Parathyroid adenoma (tissue), 2 donors: Measurements from ENCODE around the gene ID1.
"Not testable (repeated sequence)": the region's sequence is repeated elsewhere in the genome, so short reads cannot be mapped to it uniquely, and the experiment has no call there.

Experiments used
- H2AFZ ChIP-seq: fragments of 300-600 bp; sonication (generic); one replicate; pipeline ENCODE4 v1.7.0; 2017; ENCODE audit warnings: antibody characterized with exemption, mild to moderate bottlenecking
- H3K27ac ChIP-seq: fragments of 300-600 bp; sonication (generic); one replicate; pipeline ENCODE4 v1.7.0; 2017
- H3K27me3 ChIP-seq: fragments of 300-600 bp; sonication (generic); one replicate; pipeline ENCODE4 v1.7.0; 2017; ENCODE audit warnings: low read length; ENCODE audit not compliant: control insufficient read depth, insufficient read depth
- H3K36me3 ChIP-seq: fragments of 300-600 bp; sonication (generic); one replicate; pipeline ENCODE4 v1.7.0; 2017; ENCODE audit warnings: low read length; ENCODE audit not compliant: control insufficient read depth, insufficient read depth
- H3K4me1 ChIP-seq: fragments of 300-600 bp; sonication (generic); one replicate; pipeline ENCODE4 v1.7.0; 2017; ENCODE audit warnings: control low read depth
- H3K4me2 ChIP-seq: fragments of 300-600 bp; sonication (generic); one replicate; pipeline ENCODE4 v1.7.0; 2017; ENCODE audit warnings: low read length
- H3K4me3 ChIP-seq: fragments of 300-600 bp; sonication (generic); one replicate; pipeline ENCODE4 v1.7.0; 2017; ENCODE audit warnings: low read depth, low read length
- H3K79me2 ChIP-seq: fragments of 300-600 bp; sonication (generic); one replicate; pipeline ENCODE4 v1.7.0; 2017; ENCODE audit warnings: control low read depth
- H3K9ac ChIP-seq: fragments of 300-600 bp; sonication (generic); one replicate; pipeline ENCODE4 v1.7.0; 2017; ENCODE audit warnings: mild to moderate bottlenecking
- H3K9me3 ChIP-seq: fragments of 300-600 bp; sonication (generic); one replicate; pipeline ENCODE4 v1.7.0; 2017; ENCODE audit warnings: low read length; ENCODE audit not compliant: control insufficient read depth
- TF ChIP-seq, protein P1 (sequence below): fragments of 300-600 bp; sonication (generic); IDR thresholded peaks from one replicate; pipeline ENCODE4 v1.7.0; 2017; ENCODE audit warnings: antibody characterized with exemption, mild to moderate bottlenecking
- donor health status: primary hyperparathyroidism.

The ID1 gene

DNA sequence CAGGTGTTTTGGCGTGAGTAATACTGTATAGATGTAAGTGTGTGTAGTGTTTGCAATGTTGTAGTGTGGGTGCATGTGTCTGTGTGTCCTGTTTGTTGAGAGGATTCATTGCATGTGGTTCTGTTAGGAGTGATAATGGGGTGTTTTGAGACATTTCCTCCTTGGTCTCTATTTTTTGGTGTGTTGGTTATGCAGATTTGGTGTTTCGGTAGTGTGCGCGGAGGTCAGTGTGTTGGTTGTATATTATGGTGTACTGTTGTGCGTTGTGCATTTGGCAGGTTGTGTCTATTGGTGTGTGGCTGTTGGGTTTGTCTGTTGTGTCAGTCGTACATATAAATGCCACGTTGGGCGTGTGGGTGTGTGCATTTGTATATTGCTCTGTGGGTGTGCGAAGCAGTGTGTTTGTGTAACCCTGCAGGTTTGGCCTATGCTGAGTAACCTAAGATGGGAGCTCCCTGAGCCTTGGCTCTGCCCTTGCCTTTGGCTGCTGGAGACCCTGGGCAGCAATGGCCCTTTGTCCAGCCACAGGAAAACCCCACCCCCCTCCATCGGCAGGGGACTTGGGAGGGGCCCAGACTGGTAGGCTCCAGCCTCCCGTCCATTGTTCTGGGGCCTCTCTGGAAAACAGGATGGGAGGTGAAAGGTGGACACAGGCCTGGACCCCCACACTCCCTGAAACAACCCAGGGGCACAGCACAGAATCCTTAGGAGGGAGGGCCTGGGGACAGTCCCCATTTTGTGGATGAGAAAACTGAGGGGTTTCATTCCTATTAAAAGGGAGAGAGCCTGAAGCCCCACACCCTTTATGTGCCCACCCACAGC, 10.3 kb upstream of the ID1 start:
- Histone ChIP-seq H3K4me1 (no peaks in the 10 kb centered on the region), H3K9me3 (no peaks in the 10 kb centered on the region), H3K9ac (no peak overlapping the region), H3K27ac (peak overlapping the region; percentile 70), H3K4me3 (no peak overlapping the region), H2AFZ (no peak overlapping the region), H3K79me2 (no peaks in the 10 kb centered on the region), H3K4me2 (no peak overlapping the region), H3K27me3 (no peaks in the 10 kb centered on the region), H3K36me3 (no peaks in the 10 kb centered on the region)
- TF ChIP-seq, protein P1, sequence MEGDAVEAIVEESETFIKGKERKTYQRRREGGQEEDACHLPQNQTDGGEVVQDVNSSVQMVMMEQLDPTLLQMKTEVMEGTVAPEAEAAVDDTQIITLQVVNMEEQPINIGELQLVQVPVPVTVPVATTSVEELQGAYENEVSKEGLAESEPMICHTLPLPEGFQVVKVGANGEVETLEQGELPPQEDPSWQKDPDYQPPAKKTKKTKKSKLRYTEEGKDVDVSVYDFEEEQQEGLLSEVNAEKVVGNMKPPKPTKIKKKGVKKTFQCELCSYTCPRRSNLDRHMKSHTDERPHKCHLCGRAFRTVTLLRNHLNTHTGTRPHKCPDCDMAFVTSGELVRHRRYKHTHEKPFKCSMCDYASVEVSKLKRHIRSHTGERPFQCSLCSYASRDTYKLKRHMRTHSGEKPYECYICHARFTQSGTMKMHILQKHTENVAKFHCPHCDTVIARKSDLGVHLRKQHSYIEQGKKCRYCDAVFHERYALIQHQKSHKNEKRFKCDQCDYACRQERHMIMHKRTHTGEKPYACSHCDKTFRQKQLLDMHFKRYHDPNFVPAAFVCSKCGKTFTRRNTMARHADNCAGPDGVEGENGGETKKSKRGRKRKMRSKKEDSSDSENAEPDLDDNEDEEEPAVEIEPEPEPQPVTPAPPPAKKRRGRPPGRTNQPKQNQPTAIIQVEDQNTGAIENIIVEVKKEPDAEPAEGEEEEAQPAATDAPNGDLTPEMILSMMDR: no peak

- H3K36me3 ChIP-seq: no peaks in the 10 kb centered on the region
- no peak overlapping the region for H3K4me2 ChIP-seq
- peak overlapping the region; percentile 70 for H3K27ac ChIP-seq
- H3K9me3 ChIP-seq: no peaks in the 10 kb centered on the region
- TF ChIP-seq, protein P1: no peak
- no peaks in the 10 kb centered on the region for H3K79me2 ChIP-seq
- H2AFZ ChIP-seq: no peak overlapping the region
- no peak overlapping the region for H3K4me3 ChIP-seq
- no peaks in the 10 kb centered on the region for H3K27me3 ChIP-seq
- no peak overlapping the region for H3K9ac ChIP-seq
- H3K4me1 ChIP-seq: no peaks in the 10 kb centered on the region
Measured at GRCh38 chr20:31595380-31595653, 9.8 kb upstream of the ID1 start.

GRCh38 chr20:31595654-31596411, 9.3 kb upstream of the ID1 start:
- Histone ChIP-seq H3K36me3 (no peaks in the 10 kb centered on the region), H3K9ac (no peak overlapping the region), H3K27me3 (no peaks in the 10 kb centered on the region), H3K4me1 (no peaks in the 10 kb centered on the region), H3K4me3 (no peak overlapping the region), H3K9me3 (no peaks in the 10 kb centered on the region), H3K79me2 (no peaks in the 10 kb centered on the region), H3K27ac (peak overlapping the region; percentile 70), H2AFZ (no peak overlapping the region), H3K4me2 (no peak overlapping the region)
- TF ChIP-seq, protein P1: no peak

GRCh38 chr20:31596412-31596715, 8.7 kb upstream of the ID1 start:
- not testable (repeated sequence) for H3K27me3 ChIP-seq, H3K36me3 ChIP-seq, H3K9ac ChIP-seq, H3K4me1 ChIP-seq, H3K4me2 ChIP-seq, H3K79me2 ChIP-seq, H3K9me3 ChIP-seq, H2AFZ ChIP-seq, H3K4me3 ChIP-seq
- peak overlapping the region; percentile 61 for H3K27ac ChIP-seq

DNA sequence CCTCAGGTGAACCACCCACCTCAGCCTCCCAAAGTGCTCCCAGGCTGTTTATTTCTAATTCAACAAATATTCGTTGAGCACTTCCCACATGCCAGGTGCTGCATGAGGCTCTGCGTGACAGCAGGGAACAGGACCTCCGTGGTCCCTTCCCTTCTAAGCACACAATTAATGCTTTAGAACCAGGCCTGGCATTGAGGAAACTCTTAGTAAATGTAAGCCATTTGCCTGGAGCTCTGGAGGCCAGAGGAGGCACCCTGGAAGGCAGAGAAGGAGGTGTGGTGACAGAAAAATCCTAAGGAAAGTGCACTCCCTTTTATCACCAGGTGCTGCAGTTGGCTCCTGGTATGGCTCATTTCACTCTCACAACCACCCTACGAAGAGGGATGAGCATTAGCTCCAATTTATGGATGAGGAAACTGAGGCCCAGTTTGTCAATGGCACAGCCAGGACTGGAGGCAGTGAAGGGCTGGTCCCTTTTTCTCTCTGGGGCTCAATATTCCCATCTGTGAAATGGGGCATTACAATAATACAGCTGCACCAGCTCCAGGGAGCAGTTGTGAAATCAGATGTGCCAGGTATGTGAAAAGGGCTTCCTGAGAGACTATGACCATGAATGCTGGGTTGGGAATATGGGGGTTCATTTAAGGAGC, 8.1 kb upstream of the ID1 start:
- no peaks in the 10 kb centered on the region for H3K4me1 ChIP-seq
- H3K27me3 ChIP-seq: no peaks in the 10 kb centered on the region
- no peak overlapping the region for H3K4me2 ChIP-seq
- H3K79me2 ChIP-seq: no peaks in the 10 kb centered on the region
- TF ChIP-seq, protein P1: no peak
- H3K4me3 ChIP-seq: no peak overlapping the region
- no peak overlapping the region for H2AFZ ChIP-seq
- H3K27ac ChIP-seq: peak overlapping the region; percentile 61
- no peaks in the 10 kb centered on the region for H3K36me3 ChIP-seq
- no peaks in the 10 kb centered on the region for H3K9me3 ChIP-seq
- H3K9ac ChIP-seq: no peak overlapping the region
